Muscle of arm (tissue), 12 donors: ENCODE results near the gene MPO. TPM values are rescaled to one million over a fixed set of nuclear protein-coding genes. Genes with fewer than 3 reads are reported as not detected.

ENCODE experiments used
- DNase-seq: peaks from one replicate; pipeline ENCODE4 v3.0.0-alpha.2; 2013
- polyA plus RNA-seq, 12 donors: library from polyadenylated mRNA; unstranded; fragments of 120-200 nt; gene quantifications; one replicate each; pipeline ENCODE4 v1.2.1, GENCODE V29; 2013; ENCODE audit not compliant: insufficient read length in 12 of 12

MPO gene
- polyA plus RNA-seq, 12 donors, result 2.6 to 49.2 (median 5.8) TPM; not detected in 1

DNA sequence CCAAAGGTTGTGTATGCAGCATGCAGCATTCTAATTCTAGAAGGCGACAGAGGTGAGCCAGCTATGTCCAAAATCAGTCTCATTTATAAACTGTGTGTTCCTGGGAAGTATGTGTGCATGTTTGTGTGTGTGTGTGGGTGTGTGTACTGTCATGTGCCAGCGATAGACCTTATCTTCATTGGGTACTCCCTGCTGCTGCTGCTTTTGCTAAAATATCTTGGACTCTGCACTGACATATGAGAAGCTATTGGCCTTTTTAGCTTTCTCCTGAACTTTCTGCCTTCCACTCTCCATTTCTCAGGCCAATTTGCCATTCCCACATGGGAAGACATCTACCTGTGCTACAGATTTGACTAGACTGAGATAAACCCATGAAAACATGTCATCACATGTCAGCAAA lies 44.3 kb downstream of the MPO start:
- DNase-seq, result no peak

GRCh38 chr17:58235821-58236220 lies 44.9 kb downstream of the MPO start:
- DNase-seq, result no peak

DNA sequence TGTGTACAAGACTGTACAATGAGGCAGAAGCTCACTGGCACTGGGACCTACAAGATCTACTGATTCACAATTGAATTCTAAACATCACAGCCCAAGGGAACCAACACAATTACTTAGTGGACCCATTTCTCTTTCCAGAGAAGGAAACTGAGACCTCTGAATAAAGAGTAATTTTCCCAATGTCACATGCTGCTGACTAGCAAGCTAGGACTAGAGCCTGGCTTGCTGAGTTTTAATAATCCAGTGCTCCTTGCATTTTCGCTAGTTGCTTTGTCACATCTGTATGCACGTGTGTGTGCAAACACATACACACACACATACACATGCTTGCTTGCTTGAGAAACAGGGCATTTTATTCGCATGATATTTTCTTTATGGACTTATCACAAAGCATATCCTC lies 46.2 kb downstream of the MPO start:
- no peak for DNase-seq

DNA sequence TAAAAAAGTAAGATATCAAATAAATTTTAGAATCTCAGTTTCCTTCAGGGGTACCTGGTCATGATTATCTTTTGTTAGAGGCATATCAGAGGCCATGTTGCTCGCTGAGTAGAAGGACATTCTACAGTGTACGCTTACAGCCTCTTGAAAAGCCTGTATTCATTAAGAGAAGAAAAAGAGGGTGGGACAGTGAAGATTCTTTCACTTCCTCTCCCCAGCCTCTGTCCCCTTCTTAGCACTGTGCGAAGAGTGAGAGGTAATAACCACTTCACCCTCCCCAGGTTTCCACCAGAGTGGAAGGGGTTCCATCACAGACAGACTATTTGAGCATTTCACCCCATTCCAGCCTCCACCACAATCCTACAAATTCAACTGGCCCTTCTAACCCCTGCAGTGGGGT lies 47.2 kb downstream of the MPO start:
- no peak for DNase-seq

GRCh38 chr17:58232707-58233156 lies 48.0 kb downstream of the MPO start:
- DNase-seq, result no peak

GRCh38 chr17:58231641-58232040 lies 49.1 kb downstream of the MPO start:
- no peak for DNase-seq

DNA sequence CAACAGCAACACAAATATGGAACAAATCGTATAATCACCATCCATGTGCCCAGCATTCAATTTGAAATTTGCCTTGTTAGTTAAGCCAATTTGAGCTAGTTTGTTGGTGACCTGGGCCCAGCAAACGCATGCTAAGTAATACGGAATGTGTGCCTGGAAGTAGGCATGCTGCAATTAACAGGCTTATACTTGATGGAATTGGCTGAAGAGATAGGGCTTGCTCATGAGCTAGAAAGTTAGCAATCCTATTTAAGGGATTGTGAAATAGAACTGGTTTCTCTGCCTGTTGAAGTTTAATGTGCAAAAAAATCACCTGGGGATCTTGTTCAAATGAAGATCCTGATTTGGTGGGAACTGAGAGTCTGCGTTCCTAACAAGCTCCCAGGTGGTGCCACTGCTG lies 50.9 kb downstream of the MPO start:
- DNase-seq, result no peak

DNA sequence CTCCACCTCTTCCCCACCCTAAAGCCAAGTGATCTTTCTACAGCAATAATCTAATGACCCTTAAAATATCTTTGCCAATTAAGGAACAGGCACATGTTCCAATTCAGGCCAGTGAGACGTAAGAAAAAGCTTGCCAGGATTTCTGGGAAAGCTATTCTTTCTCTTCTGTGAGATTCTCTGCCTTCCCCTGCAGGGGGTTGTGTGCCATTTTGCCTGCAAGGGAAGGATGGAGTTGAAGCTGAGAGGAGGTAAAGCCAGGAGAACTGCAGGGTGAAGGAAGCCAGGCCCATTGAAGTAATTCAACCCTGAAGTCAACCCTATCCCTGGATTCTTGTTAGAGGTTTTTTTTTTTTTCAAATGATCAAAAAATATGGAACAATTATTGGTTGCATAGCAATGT lies 51.4 kb downstream of the MPO start:
- DNase-seq, result no peak

- no peak for DNase-seq
Observed at GRCh38 chr17:58228679-58229078, 52.1 kb downstream of the MPO start.

DNA sequence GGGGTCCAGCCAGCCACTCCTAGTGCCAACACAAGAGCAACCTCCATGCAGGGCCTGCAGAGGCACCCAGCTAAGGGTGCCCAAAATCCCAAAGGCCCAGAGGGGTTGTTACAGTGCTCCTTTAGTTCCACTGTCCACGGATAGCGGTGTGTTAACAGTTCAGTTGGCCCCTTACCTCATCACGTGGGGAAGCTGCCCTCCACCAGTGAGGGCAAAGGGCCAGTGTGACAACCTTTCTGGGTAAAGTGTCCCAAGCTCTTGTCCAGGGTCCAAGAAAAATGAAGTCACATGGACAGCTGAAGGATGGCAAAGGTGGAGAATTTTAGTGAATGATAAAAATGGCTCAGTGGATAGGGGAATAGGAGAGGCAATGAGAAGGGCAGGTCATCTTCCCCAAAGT lies 53.0 kb downstream of the MPO start:
- no peak for DNase-seq

DNA sequence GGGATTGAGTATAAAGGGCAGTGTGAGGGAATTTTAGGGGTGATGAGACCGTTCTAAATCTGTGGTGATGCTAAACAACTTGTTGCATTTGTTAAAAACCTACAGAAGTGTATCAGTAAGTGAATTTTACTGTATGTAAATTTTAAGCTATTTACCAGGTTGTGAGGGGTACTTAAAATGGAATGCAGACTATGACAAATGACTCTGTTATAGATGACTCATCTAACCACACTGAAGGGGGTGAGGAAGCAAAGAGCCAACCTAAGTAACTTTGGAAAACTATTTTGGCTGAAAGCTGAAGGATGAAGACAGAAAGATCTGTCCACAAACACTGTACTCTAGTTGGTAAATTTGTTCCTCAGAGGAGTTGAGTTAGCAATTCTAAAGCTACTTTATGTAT lies 56.4 kb downstream of the MPO start:
- DNase-seq, result no peak

Other genes with a start within 250 kb of the MPO start
- gene DYNLL2, start 197.5 kb downstream of the MPO start, polyA plus RNA-seq, result 10 to 100 TPM in 11 of 12 donors, not detected in 1; 35.1 to 56.8 (median 38.9) TPM
- gene OR4D1, start 132.6 kb downstream of the MPO start, polyA plus RNA-seq, result under 1 TPM in 2 of 12 donors, not detected in 10; 0.04 TPM
- not detected for gene OR4D2, start 114.0 kb downstream of the MPO start, polyA plus RNA-seq
- 1 to 10 TPM in 1 of 12 donors, under 1 TPM in 9, not detected in 2; 0.14 to 5.7 (median 0.29) TPM for gene EPX, start 88.2 kb downstream of the MPO start, polyA plus RNA-seq
- 10 to 100 TPM in 11 of 12 donors, not detected in 1; 11.4 to 25.2 (median 16.4) TPM for gene MKS1, start 61.7 kb downstream of the MPO start, polyA plus RNA-seq
- gene LPO, start 42.4 kb downstream of the MPO start, polyA plus RNA-seq, result under 1 TPM in 4 of 12 donors, not detected in 8; 0.08 to 0.40 (median 0.28) TPM
- 1 to 10 TPM in 11 of 12 donors, not detected in 1; 2.1 to 6.8 (median 5.1) TPM for gene TSPOAP1, start 47.9 kb upstream of the MPO start, polyA plus RNA-seq
- gene SUPT4H1, start 71.3 kb upstream of the MPO start, polyA plus RNA-seq, result 100 to 1,000 TPM in 1 of 12 donors, 10 to 100 TPM in 10, not detected in 1; 70.2 to 104 (median 87.3) TPM
- gene RNF43, start 136.6 kb upstream of the MPO start, polyA plus RNA-seq, result 10 to 100 TPM in 1 of 12 donors, 1 to 10 TPM in 3, under 1 TPM in 6, not detected in 2; 0.08 to 16.0 (median 0.15) TPM
- gene HSF5, start 207.5 kb upstream of the MPO start, polyA plus RNA-seq, result under 1 TPM in 7 of 12 donors, not detected in 5; 0.04 to 0.23 (median 0.12) TPM
- 10 to 100 TPM in 11 of 12 donors, not detected in 1; 16.3 to 37.0 (median 20.5) TPM for gene MTMR4, start 233.7 kb upstream of the MPO start, polyA plus RNA-seq